HepG2 (cell line): ENCODE results near the gene SERPINA3. TPM values are rescaled to one million over a fixed set of nuclear protein-coding genes. Genes with fewer than 3 reads are reported as not detected.

Source experiments
- AHR ChIP-seq: IDR thresholded peaks from 2 replicates; pipeline ENCODE4 v1.6.1; 2018; ENCODE audit warnings: missing genetic modification reagents, missing compliant biosample characterization
- ATF7 ChIP-seq, 2 experiments: fragments of 450-650 bp in 1 of 2; sonication (generic) in 1 of 2; formaldehyde crosslinking in 1 of 2; IDR thresholded peaks; 2 replicates each; pipeline versions ENCODE4 v1.4.0 to v1.6.1; 2016 to 2020; ENCODE audit warnings: antibody characterized with exemption in 1 of 2, mild to moderate bottlenecking in 1 of 2, missing genetic modification reagents in 1 of 2
- CBX5 ChIP-seq: sonication (generic); formaldehyde crosslinking; IDR thresholded peaks from 2 replicates; pipeline ENCODE4 v1.4.0; 2020; ENCODE audit warnings: missing genetic modification reagents, borderline replicate concordance
- HOXA7 ChIP-seq: sonication (generic); formaldehyde crosslinking; IDR thresholded peaks from 2 replicates; pipeline ENCODE4 v1.8.1; 2022; ENCODE audit warnings: mild to moderate bottlenecking, missing genetic modification reagents, moderate library complexity
- SIN3A ChIP-seq: IDR thresholded peaks from 2 replicates; pipeline ENCODE4 v1.6.1; 2011; ENCODE audit warnings: low read depth, mild to moderate bottlenecking, control low read depth, low read length, borderline replicate concordance
- ZNF335 ChIP-seq: sonication (generic); formaldehyde crosslinking; IDR thresholded peaks from 2 replicates; pipeline ENCODE4 v1.4.0; 2020; ENCODE audit warnings: missing genetic modification reagents
- ZNF619 ChIP-seq: sonication (generic); formaldehyde crosslinking; IDR thresholded peaks from 2 replicates; pipeline ENCODE4 v1.4.0; 2020; ENCODE audit warnings: mild to moderate bottlenecking, missing genetic modification reagents
- polyA plus RNA-seq, 8 experiments: library from polyadenylated mRNA; depleted of rRNA in 3 of 8; stranded (reverse) in 7 of 8; unstranded in 1 of 8; fragments of >200 nt; fragmentation: Illumina TruSeq in 4 of 8; extraction: Trizol in 4 of 8; gene quantifications; 2 replicates each; pipeline versions ENCODE4 v1.2.1 to v1.2.3, GENCODE V29; 2011 to 2016; ENCODE audit warnings: low read depth in 4 of 8, missing spikeins in 1 of 8, mixed read lengths in 1 of 8; ENCODE audit not compliant: insufficient read depth in 1 of 8
- total RNA-seq, 5 experiments: library from RNA; depleted of rRNA; stranded (reverse); fragments of >200 nt; fragmentation: Illumina TruSeq; extraction: Trizol; gene quantifications; 2 replicates each; pipeline ENCODE4 v1.2.3, GENCODE V29; 2016; ENCODE audit warnings: low read depth in 1 of 5
- TF ChIP-seq, protein P1 (sequence below): sonication (generic); formaldehyde crosslinking; IDR thresholded peaks from 2 replicates; pipeline ENCODE4 v1.5.0; 2020; ENCODE audit warnings: mild to moderate bottlenecking, missing genetic modification reagents
- TF ChIP-seq, protein P2 (sequence below): sonication (generic); formaldehyde crosslinking; conservative IDR thresholded peaks from 2 replicates; pipeline ENCODE4 v1.4.0; 2020; ENCODE audit warnings: missing genetic modification reagents
- TF ChIP-seq, protein P3 (sequence below): sonication (generic); formaldehyde crosslinking; IDR thresholded peaks from 2 replicates; pipeline ENCODE4 v1.8.0; 2022; ENCODE audit warnings: missing genetic modification reagents, mild to moderate bottlenecking, moderate library complexity, borderline replicate concordance
- TF ChIP-seq, protein P4 (sequence below), 2 experiments: sonication (generic) in 1 of 2; formaldehyde crosslinking in 1 of 2; IDR thresholded peaks; 2 replicates each; pipeline versions ENCODE4 v1.6.1 to v1.9.0; 2014 to 2022; ENCODE audit warnings: antibody characterized with exemption in 1 of 2, borderline replicate concordance in 1 of 2, inconsistent platforms in 1 of 2, low read depth in 1 of 2, missing genetic modification reagents in 1 of 2

Gene SERPINA3
- total and polyA plus RNA-seq, 2 of the 13 experiments (the other 11 are each of a cell fraction or from before 2014, with no cell fraction given) = 825 to 2,200 TPM

DNA sequence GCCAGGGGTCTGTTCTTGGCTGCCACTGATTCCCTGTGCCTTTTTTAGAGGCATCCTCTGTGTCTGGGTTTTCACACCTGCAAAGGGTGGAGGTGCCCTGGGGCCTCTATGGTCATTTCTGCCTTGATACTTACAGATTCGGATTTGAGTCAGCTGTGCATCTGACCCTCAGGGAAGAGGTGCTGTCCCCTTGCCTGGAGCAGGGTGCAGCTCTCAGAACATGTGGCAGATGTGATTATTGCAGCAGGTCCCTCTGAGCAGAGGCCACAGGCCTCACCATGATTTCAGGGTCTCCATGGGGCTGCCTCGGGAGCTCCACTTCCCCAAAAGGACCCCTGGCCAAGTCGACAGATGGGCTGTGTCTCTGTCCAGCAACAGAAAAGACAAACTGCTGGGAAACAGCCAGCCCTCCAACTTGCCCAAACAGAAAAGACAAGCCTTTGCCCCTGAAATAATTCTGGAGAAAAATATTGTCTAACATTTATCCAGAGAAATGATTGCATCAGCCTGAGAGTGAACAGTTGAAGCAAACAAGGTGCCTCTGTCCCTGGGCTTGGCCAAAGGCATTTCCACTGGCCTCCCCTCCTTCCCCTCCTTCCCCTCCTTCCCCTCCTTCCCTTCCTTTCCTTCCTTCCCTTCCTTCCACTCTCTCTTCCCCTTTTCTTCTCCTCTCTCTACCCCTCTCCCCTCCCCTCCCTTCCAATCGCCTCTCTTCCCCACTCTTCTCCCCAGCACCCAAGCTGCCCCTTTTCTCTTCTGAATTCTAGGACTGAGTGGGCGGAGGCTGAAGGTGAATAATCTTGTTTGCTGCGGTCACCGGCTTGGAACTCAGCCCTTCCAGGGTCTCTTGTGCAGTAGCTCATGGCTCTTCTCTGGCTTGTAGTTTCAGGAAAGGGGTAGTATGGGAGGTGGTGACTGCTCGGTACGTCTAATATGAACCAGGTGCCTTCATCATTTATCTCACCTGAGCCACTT, 676 bp downstream of the SERPINA3 start (continued):
- no peak for TF ChIP-seq HOXA7 (CRISPR knock-in tag)
- no peak for TF ChIP-seq ZNF619 (CRISPR knock-in tag)
- no peak for TF ChIP-seq CBX5 (CRISPR knock-in tag)
- TF ChIP-seq, protein P1, sequence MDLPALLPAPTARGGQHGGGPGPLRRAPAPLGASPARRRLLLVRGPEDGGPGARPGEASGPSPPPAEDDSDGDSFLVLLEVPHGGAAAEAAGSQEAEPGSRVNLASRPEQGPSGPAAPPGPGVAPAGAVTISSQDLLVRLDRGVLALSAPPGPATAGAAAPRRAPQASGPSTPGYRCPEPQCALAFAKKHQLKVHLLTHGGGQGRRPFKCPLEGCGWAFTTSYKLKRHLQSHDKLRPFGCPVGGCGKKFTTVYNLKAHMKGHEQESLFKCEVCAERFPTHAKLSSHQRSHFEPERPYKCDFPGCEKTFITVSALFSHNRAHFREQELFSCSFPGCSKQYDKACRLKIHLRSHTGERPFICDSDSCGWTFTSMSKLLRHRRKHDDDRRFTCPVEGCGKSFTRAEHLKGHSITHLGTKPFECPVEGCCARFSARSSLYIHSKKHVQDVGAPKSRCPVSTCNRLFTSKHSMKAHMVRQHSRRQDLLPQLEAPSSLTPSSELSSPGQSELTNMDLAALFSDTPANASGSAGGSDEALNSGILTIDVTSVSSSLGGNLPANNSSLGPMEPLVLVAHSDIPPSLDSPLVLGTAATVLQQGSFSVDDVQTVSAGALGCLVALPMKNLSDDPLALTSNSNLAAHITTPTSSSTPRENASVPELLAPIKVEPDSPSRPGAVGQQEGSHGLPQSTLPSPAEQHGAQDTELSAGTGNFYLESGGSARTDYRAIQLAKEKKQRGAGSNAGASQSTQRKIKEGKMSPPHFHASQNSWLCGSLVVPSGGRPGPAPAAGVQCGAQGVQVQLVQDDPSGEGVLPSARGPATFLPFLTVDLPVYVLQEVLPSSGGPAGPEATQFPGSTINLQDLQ (CRISPR knock-in tag) = no peak; the same call in 1 of the 2 replicates
- no peak for TF ChIP-seq AHR (CRISPR knock-in tag)
- TF ChIP-seq ATF7 (IDR thresholded peaks at IDR 0.05) = no peak
- TF ChIP-seq ATF7 (CRISPR knock-in tag; IDR thresholded peaks at IDR 0.05) = no peak
- TF ChIP-seq, protein P2, sequence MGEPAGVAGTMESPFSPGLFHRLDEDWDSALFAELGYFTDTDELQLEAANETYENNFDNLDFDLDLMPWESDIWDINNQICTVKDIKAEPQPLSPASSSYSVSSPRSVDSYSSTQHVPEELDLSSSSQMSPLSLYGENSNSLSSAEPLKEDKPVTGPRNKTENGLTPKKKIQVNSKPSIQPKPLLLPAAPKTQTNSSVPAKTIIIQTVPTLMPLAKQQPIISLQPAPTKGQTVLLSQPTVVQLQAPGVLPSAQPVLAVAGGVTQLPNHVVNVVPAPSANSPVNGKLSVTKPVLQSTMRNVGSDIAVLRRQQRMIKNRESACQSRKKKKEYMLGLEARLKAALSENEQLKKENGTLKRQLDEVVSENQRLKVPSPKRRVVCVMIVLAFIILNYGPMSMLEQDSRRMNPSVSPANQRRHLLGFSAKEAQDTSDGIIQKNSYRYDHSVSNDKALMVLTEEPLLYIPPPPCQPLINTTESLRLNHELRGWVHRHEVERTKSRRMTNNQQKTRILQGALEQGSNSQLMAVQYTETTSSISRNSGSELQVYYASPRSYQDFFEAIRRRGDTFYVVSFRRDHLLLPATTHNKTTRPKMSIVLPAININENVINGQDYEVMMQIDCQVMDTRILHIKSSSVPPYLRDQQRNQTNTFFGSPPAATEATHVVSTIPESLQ (CRISPR knock-in tag) = no peak
- TF ChIP-seq ZNF335 (CRISPR knock-in tag) = peak; percentile 49; the same call in 1 of the 2 replicates
- TF ChIP-seq, protein P3, sequence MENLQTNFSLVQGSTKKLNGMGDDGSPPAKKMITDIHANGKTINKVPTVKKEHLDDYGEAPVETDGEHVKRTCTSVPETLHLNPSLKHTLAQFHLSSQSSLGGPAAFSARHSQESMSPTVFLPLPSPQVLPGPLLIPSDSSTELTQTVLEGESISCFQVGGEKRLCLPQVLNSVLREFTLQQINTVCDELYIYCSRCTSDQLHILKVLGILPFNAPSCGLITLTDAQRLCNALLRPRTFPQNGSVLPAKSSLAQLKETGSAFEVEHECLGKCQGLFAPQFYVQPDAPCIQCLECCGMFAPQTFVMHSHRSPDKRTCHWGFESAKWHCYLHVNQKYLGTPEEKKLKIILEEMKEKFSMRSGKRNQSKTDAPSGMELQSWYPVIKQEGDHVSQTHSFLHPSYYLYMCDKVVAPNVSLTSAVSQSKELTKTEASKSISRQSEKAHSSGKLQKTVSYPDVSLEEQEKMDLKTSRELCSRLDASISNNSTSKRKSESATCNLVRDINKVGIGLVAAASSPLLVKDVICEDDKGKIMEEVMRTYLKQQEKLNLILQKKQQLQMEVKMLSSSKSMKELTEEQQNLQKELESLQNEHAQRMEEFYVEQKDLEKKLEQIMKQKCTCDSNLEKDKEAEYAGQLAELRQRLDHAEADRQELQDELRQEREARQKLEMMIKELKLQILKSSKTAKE (CRISPR knock-in tag) = no peak
- TF ChIP-seq, protein P4, sequence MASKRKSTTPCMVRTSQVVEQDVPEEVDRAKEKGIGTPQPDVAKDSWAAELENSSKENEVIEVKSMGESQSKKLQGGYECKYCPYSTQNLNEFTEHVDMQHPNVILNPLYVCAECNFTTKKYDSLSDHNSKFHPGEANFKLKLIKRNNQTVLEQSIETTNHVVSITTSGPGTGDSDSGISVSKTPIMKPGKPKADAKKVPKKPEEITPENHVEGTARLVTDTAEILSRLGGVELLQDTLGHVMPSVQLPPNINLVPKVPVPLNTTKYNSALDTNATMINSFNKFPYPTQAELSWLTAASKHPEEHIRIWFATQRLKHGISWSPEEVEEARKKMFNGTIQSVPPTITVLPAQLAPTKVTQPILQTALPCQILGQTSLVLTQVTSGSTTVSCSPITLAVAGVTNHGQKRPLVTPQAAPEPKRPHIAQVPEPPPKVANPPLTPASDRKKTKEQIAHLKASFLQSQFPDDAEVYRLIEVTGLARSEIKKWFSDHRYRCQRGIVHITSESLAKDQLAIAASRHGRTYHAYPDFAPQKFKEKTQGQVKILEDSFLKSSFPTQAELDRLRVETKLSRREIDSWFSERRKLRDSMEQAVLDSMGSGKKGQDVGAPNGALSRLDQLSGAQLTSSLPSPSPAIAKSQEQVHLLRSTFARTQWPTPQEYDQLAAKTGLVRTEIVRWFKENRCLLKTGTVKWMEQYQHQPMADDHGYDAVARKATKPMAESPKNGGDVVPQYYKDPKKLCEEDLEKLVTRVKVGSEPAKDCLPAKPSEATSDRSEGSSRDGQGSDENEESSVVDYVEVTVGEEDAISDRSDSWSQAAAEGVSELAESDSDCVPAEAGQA (IDR thresholded peaks at IDR 0.05; ENCODE audit: low read depth) = no peak
- TF ChIP-seq, protein P4 (CRISPR knock-in tag; IDR thresholded peaks at IDR 0.05; ENCODE audit: borderline replicate concordance) = no peak
- TF ChIP-seq SIN3A = 0 out of 2 replicates have a peak, but pooled peaks have one; percentile 23
